Measurements from ENCODE around the gene GABRB3.
"Not testable (repeated sequence)": the region's sequence is repeated elsewhere in the genome, so short reads cannot be mapped to it uniquely, and the experiment has no call there.

The GABRB3 gene

DNA sequence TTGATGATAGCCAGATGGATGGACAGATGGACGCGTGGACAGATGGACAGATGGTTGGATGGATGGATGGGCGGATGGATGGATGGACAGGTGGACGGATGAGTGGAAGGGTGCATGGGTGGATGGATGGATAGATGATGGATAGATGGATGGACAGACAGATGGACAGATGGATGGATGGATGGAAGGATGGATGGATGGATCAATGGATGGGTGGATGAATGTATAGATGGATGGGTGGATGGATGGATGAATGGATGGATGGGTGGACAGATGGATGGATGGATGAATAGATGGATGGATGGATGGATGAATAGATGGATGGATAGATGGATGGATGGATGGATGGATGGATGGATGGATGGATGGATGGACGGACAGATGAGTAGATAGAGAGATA lies 40.9 kb downstream of the GABRB3 start:
- DNase-seq = no peak

DNA sequence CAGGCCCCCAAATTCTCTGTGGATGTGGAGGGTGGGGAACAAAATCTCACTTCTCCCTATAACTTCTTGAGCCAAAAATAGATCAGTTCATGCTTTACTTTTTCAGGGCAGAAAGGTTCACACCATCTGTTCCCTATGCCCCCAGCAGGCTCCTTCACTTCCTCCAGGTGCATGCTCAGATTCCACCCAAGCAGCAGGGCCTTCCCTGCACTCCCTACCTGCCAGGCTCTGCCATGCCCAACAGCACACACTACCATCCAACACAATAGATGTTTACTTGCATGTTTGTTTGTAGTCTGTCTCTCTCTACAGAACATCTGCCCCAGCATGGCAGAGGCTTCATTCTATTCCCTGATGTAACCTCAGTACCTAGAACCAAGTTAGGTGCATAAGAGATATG lies 43.3 kb downstream of the GABRB3 start:
- no peak for DNase-seq

DNA sequence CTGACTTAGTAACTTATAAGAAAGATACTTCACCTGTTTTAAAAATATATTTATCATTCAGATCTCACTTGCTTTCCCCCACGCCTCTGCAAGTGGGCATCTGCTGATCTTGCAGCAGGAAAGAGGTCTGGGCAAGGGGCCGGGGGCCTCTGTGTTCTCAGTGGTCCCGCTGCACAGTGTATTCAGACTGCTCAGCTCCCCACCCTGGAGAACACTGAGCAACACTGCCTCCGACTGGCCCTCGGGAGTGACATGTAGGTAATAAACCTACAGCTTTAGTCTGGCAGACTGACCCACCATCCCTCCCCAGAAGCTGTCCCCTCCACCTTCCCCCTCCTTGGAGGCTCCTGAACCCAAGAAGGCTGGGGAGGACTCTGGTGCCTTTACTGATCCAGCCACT lies 43.8 kb downstream of the GABRB3 start:
- DNase-seq = no peak

DNA sequence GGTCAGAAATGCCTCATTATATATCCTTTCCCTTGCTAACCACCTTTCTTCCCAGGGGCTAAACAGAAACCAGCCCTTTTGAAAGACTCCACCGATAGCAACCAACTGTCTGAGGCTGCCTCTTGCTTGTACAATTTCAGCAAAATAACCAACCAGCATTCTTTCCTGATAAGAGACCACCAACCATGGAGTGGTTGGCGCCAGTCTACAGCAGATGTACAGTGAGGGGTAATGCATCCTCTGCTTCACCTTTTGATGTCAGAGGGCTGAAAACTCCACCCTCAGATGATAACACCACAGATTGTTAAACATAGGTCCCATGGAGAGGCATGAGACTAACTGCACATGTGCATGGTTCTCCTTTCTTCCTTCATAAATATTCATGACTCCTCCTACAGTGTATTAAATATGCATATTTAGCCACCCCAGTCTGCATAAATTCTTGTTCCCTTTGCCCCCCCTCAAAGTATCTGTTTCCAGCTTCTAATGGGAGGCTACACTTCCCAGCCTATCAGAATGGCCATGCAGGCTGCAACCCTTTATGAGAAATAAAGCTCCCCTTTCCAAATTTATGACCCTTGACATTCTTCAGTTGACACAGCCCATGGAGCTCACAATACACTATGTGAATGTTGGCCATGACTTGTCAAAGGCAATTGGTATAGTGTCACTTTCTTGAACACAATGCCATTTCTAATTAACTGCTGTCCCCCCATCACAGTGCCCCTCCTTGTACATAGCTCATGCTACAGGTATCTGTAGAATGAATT lies 48.3 kb downstream of the GABRB3 start:
- no peak for DNase-seq

DNA sequence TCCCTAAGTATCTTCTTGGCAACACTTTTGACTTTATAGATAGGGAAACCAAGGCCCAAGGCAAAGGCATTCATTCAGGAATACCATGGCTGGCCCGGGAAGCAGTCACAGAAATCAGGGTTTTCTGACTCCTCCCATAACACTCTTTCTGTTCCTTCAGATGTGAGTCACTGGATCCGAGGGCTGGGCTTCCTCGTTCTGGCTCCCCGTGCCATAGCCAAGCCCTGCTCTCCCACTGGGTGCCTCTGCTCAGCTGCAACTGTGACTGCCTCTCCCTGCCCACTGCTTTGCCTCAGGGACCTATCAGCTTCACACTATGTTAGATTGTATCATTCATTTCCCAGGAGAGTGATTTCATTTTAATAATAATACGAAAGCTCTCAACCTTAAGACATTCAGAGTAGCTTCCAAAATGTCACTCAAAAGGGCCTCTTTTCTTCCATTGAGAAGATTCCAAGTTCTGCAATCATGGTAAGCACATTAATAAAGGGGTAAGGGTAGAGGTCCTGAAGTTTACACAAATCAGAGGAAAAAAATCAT lies 50.2 kb downstream of the GABRB3 start:
- no peak for DNase-seq

DNA sequence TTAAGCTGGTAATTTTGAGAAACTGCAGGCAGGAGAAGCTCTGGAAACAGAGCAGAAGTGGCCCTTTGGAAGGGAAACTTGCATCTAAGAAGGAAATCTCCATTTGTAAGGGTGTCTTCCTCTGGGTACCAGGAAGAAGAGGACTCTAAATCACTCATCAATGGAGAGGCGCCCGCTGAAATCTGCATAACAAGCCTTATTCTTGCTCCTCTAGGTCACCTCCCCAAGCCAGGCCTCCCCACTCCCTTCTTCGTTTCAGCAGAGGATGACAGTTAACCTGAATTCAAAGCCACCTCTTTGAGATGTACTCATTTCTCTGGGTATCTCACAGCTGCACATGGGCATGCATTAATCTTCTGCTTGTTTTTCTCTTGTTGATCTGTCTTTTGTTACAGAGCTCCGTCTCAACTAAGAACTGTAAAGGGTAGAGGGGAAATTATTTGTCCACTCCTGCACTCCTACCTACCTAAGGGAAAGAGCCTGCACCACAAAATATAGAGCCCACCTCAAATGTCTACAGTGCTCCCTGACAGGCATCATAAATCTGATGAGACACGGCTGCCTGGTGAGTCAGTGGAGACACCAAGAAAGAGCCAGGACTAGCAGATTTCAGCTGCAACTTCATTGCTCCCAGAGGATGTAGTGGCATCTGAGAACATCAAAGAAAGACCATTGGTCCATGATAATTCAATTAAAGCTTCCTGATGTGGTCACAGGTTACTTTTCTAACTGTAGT lies 51.5 kb downstream of the GABRB3 start:
- DNase-seq = no peak

DNA sequence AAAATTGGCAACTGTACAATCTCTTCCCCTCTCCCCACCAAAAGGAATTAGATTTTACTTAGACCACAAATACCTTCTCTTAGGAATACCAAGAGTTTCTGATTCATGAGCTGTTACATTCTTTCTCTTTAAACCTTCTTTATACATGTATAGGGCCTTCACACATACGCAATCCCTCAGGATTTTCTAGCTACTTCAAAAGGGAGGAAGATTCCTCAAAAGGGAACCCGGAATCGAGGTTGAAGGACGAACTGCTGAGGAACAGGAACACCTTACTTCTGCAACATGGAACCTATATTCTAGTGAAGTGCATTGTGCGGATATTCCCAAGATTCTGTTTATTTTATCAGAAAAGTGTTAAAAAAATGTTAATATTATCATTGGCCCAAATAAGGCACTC lies 52.3 kb downstream of the GABRB3 start:
- no peak for DNase-seq

DNA sequence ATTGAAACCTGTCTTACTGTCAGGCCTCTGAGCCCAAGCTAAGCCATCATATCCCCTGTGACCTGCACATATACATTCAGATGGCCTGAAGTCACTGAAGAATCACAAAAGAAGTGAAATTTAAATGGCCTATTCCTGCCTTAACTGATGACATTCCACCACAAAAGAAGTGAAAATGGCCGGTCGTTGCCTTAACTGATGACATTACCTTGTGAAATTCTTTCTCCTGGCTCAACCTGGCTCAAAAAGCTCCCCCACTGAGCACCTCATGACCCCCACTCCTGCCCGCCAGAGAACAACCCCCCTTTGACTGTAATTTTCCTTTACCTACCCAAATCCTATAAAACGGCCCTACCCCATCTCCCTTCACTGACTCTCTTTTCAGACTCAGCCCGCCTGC lies 53.0 kb downstream of the GABRB3 start:
- DNase-seq = not testable (repeated sequence)

DNA sequence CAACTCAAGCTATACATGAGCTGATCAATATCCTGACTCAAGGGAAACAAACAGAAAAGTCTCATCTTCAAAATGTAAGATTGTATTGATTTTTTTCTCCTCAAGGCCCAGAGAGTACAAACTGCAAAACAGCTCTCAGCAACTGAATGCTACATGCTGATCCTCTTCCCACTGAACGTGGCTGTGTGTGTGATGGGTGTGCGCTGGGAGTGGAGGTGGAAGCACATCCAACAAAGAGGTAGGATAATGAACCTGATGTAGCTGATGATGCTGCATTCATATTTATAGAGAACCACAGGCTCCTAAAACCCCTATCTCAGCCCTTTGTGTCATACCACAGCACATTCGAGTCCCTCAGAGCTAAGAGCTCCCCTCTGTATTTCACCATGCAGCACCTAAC lies 56.8 kb downstream of the GABRB3 start:
- no peak for DNase-seq

DNA sequence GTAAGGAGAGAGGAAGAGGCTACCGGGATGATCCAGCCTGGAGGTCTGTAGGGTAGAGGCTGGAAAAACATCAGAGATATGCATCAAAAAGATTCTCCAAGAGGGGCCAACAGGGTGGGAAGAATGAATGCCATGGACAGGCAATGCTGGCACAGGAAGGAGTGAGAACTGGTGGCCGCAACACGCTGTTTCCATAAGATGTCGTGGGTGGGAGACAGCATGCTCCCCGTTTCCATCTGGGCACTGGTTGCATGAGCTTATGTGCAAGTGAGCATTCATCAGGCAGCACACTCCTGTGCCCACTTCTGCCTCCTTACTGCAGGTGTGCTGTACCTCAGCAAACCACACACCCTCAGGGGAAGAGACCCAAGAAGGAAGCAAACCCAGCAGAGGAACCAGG lies 59.4 kb downstream of the GABRB3 start:
- DNase-seq = no peak

DNA sequence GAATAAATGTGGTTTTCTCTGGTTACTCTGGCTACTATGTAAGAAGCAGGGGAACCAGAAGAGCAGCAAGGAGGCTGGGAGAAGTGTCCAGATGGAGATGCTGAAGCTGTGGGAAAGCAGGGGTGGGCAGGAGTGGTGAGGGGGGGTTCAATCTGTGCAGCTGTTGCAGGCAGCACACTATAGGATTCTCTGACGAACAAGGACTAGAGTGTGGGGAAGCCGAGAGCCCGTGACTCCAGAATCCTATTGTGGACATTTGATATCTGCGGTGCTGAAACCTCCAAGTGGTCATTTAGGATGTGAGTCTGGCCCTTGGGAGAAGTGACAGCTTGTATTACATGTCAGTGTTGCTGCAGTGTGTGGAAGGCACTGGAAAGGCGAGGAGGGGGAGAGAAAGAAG lies 60.5 kb downstream of the GABRB3 start:
- DNase-seq = no peak

DNA sequence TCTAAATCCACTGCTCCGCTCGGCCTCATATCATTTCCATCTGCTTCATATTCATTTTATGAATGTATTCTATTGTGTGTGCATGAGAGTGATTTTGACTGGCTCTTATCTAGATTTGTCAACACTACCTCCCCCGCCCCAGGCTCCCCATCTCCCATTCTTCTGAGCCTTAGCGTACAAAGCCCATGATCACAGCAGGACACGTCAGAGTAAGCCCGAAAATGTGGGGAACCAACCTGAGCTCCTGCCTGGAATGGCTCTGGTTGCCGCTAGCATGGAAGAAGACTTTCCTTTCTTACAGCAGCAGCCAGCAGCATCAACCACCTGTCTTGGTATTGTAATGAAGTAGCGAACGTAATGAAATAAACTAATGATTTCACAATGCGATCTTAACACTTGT lies 61.4 kb downstream of the GABRB3 start:
- DNase-seq = no peak

DNA sequence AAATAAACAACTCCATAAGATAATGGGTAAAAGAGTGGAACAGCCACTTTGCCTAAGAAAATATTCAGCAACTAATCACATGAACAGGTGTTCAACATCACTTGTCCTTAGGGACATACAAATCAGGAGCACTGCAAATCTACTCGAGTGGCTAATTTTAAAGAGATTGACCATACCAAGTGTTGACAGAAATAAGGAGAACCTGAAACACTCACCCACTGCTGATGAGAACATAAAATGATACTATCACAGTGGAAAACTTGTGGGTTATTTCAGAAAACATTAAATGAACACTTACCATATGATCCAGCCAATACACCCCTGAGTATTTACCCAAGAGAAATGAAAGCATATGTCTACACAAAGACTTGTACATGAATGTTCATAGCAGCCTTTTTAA lies 70.5 kb downstream of the GABRB3 start:
- no peak for DNase-seq

DNA sequence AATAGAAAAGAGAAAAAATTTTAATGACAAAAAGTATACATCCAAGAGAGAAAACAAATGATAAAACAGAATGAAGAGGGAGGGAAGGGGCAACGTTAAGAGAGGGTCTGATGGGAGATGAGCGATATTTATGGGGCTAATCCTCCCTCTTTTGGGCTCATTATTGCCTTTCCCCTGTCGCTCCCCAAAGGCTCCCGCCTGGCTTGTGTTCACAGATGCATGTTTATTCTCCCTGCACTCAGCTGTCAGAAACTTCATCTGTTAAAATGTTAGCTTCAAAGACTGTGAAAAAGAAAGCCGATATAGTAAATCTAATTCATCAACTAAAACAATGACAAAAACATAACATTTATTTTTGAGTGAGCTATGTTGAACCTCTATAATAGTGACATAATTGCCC lies 74.3 kb downstream of the GABRB3 start:
- no peak for DNase-seq

DNA sequence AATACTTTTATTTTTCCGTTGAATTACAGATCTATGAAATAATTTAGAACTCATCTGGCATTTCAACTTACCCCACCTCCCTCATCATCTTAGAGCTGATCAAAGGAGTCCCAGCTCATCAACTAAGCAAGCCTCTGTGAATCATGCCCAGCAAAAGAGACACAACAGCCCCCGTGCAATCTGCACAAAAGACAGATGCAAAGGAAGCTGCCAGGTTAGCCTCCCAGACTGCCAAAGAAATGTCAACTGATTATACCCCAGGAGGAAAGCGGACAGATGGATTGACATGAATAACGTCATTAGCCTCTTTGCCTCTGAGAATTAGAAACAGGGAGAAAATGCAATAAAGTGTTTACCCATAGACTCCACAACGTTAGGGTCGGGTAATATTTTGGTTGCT lies 75.0 kb downstream of the GABRB3 start:
- no peak for DNase-seq

DNA sequence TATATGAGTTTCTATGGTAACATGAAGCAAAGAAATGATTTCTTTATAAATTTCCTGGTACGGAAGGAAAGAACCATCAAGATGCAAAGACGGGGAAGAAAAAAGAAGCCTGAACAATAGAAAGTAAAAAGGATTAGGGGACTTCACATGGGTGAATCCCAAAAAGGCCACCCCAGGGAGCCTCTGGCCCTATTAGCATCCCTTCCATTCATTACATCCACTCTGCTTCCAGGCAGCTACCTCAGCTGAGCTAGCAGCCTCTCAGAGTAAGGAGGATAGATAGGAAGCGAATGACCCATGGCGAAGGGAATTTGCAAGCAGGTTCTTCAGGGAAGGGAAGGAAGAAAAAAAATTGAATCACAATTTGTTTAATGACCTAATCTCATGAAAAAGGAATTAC lies 81.6 kb downstream of the GABRB3 start:
- DNase-seq = no peak

DNA sequence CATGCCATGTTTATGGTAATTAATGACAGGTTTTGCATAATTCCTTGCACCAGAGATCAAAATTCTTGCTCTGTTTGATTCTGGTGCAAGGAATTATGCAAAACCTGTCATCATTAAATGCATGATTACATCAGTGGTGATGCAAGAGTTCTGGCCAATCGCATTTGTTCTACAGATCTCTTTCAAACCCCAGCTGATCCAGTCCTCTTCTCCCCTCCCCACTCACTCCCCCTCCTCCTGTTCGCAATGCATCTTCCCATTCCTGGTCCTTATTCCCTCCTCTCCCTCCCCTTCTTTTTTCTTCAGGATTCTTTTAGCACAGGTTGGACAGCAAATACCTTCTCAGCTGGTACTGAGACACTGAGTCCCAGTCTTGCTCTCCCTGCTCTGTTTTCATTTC lies 82.1 kb downstream of the GABRB3 start:
- no peak for DNase-seq

DNA sequence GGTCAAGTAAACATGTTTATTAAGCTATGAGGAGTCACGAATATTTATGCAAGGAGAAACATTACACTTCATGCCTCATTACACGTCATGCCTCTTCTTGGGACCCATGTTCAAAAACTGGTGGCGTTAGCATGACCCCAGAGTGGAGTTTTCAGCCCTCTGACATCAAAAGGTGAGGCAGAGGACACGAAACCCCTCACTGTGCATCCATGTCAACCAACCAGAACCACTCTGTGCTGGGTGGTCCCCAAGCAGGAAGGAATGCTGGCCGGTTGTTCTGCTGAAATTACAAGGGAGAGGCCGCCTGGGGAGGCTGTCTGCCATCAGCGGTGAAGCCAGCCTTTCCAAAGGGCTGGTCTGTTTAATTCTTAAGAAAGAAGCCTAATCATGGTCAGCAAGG lies 83.4 kb downstream of the GABRB3 start:
- DNase-seq = no peak

DNA sequence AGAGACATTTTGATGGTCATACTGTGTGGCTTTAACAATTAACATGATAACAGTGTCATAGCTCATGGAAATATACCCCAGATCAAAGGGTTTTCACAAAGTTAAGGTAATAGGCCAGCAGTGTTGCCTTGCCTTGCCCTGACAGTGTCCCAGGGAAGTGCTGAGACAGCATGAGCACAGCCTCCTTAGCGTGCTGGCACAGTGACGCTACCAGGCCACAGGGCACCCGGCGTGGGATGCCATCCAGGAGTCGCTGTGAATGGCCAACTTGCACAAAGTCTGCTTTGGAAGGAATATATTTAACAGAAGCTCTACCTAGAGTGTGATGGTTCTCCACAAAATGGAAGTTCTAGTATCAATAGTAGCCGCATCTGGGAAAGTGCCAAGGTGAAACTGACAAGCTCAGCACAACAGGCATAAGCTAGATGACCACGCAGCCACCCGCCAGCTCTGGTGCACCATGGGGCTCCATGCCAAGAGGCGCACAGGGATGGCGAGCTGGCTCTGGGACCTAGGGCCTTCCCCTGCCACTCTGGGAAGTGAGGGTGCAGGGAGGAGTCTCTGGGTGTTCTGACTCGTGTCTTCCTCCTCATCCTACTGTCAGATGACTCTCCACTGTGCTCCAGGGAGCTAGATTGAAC lies 86.2 kb downstream of the GABRB3 start:
- no peak for DNase-seq

DNA sequence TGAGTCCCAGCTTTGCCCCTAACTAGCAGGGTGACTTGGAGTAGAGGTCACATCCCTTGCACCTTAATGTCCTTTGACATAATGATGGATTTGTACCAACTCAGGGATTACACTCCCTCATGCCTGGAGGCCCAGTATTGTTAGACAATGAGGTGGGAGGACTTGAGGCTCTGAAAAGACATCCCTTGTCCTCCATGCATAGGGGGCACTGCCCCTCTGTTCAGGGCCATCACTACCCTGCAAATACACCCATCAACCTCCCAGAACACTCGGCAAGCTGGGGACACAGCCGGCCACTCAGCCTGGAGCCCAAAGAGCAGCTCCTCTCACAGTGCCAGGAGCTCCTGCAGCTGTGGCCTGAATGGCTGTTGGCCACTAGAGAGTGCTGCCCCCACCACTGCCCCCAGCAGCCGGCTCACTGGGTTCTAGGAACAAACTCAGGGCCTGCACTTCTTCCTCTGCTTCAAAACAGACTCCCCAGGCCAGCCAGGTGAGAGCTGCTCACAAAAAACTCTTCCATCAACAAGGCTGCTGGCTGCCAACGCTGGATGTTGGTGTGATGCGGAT lies 90.2 kb downstream of the GABRB3 start:
- DNase-seq = no peak

DNA sequence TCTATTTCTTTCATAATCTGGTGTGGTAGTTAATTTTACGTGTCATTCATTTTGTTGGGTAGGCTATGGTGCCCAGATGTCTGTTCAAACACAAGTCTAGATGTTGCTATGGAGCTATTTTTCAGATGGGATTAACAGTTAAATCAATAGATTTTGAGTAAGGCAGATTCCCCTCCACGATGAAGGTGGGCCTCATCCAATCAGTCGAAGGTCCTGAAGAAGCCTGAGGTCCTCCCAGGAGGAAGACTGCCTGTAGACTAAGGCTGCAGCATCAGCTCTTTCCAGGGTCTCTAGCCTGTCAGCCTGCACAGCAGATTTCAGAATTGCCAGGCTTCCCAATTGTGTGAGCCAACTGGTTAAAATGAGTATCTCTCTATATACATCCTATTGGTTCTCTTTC lies 92.9 kb downstream of the GABRB3 start:
- DNase-seq = no peak

DNA sequence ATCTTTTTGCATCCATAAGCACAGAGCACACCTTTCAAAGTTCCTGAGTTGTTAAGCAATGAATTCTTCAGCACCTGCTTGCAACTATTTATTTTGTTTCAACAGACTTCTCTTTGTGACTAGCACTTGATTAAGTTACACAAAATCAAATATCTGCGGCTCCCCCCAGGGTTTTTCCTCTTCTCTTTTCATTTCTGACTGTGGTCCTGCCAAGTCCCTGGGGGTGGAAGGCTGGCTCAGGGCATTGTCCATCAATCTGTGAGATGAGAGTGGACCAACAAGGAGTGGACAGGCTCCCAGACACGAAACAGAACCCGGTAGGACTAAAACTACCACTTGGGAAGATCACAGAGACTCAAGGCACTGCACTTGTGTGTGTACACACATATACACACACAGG lies 96.8 kb downstream of the GABRB3 start:
- DNase-seq = no peak

DNA sequence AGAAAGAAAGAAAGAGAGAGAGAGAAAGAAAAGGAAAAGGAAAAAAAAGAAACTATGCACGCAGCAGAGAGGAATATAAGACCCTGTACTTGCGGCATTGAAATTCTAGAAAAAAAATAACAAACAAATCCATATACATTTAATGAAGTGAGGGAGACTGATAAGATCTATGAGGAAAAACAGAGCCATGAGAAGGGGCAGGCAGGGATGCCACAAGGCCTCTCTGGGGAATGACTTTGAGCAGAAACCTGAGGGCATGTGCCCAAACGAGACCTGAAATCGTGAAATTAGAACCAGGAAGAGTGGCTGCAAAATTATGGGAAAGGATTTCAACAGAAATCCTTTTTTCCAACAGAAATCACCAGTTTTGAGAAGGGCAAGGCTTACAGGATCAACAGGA lies 98.4 kb downstream of the GABRB3 start:
- DNase-seq = no peak

DNA sequence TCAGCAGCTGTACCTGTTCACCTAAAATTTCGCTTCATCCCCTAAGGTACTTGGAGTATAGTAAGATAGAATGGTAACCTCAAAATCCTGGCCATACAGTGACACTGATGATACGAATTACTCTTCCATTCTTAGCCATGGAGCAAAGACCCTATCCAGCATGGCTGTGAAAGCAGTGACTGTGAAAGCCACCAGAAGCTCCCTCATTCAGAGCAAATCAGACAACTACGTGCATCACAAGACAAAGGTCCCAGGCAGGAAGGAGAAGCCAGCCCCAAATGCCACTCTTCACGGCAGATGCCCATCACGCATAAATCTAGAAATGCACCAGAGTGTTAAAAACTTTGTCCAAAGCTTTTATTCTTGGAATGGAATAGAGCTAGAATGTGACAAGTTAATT lies 99.4 kb downstream of the GABRB3 start:
- no peak for DNase-seq

Measured in NCI-H1092 (cell line).